ENCODE data around the gene CHI3L1. TPM values are rescaled to one million over a fixed set of nuclear protein-coding genes. Genes with fewer than 3 reads are reported as not detected.

The CHI3L1 gene
- total RNA-seq, 2 donors from 2014 or later: 5.4 to 8.2 TPM

DNA sequence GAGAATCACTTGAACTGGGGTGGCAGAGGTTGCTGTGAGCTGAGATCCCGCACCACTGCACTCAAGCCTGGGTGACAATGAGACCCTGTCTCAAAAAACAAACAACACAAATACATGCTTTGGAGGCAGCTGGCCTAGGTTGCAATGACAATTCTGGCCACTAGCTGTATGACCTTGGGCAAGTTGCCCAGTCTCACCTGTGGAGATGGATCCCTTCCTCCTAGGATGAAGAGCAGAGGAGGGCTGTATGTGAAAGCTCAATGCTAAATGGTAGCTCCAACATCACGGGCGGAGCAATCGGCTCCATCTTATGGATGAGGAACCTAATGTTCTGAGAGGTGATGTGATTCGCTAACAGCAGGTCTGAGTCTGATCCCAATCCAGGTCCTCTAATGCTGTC lies 38.4 kb downstream of the CHI3L1 start:
- WGBS, 2 donors: 83% methylated on average over 5 of the region's 5 CpGs
- no peaks in the 10 kb centered on the region for H3K27me3 ChIP-seq
- DNase-seq (peak; percentile 50 to 63 (median 56)), ATAC-seq (no peak)
- H3K27ac ChIP-seq: peak overlapping the region in 3 of 4 donors; percentile 69 to 81 (median 79)
- TF ChIP-seq POLR2A (IDR thresholded peaks at IDR 0.05) (no peak), CTCF (IDR thresholded peaks at IDR 0.05) (peak in 6 of 7 experiments; percentile 17 to 61 (median 44))
- H3K4me1 ChIP-seq: peaks cover 79% of the 10 kb centered on the region
- H3K36me3 ChIP-seq (replicated peaks in 1 of 2; ENCODE audit: insufficient read depth in 1 of 2, low read depth in 2 of 2): no peaks in the 10 kb centered on the region
- H3K9me3 ChIP-seq: no peaks in the 10 kb centered on the region
- intact Hi-C loops (cut with DNase I): no loop called here
- H3K4me3 ChIP-seq: no peak overlapping the region

DNA sequence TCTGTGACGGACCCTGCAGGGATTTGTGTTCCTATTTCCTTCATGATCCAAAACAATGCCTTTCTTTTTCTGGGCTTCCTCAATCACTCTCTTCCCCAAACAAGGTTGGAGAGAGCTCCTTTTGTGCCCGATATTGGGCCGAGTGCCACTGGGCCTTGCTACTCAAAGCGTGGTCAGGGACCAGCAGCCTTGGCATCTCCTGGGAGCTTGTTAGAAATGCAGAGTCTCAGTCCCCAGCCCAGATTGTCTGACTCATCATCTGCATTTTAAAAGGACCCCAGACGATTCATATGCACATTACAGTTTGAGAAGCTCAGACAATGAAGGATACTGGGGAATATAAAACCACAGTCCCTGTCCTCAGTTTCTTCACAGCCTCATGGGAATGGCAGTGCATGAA lies 39.1 kb downstream of the CHI3L1 start:
- TF ChIP-seq POLR2A (IDR thresholded peaks at IDR 0.05) (no peak), CTCF (IDR thresholded peaks at IDR 0.05) (no peak)
- H3K27me3 ChIP-seq: no peaks in the 10 kb centered on the region
- no peaks in the 10 kb centered on the region for H3K9me3 ChIP-seq
- peaks cover 77% of the 10 kb centered on the region for H3K4me1 ChIP-seq
- WGBS, 2 donors: 49 to 59% methylated on average over 5 of the region's 5 CpGs
- no peaks in the 10 kb centered on the region for H3K36me3 ChIP-seq (replicated peaks in 1 of 2; ENCODE audit: insufficient read depth in 1 of 2, low read depth in 2 of 2)
- intact Hi-C loops (cut with DNase I): no loop called here
- peak overlapping the region in 3 of 4 donors; percentile 64 to 81 (median 79) for H3K27ac ChIP-seq
- H3K4me3 ChIP-seq: no peak overlapping the region
- DNase-seq (no peak), ATAC-seq (peak; percentile 3)

- DNase-seq (no peak), ATAC-seq (no peak)
- no peaks in the 10 kb centered on the region for H3K9me3 ChIP-seq
- TF ChIP-seq POLR2A (IDR thresholded peaks at IDR 0.05): no peak
- WGBS, 2 donors: 57 to 75% methylated on average over 7 of the region's 7 CpGs
- intact Hi-C loops (cut with DNase I): no loop called here
- H3K4me3 ChIP-seq: no peak overlapping the region
- no peaks in the 10 kb centered on the region for H3K36me3 ChIP-seq (replicated peaks in 1 of 2; ENCODE audit: insufficient read depth in 1 of 2, low read depth in 2 of 2)
- peak overlapping the region in 3 of 4 donors; percentile 64 to 81 (median 79) for H3K27ac ChIP-seq
- no peaks in the 10 kb centered on the region for H3K27me3 ChIP-seq
- H3K4me1 ChIP-seq: peaks cover 76% of the 10 kb centered on the region
These were observed 40.0 kb downstream of the CHI3L1 start for GRCh38 chr1:203146537-203146936.

DNA sequence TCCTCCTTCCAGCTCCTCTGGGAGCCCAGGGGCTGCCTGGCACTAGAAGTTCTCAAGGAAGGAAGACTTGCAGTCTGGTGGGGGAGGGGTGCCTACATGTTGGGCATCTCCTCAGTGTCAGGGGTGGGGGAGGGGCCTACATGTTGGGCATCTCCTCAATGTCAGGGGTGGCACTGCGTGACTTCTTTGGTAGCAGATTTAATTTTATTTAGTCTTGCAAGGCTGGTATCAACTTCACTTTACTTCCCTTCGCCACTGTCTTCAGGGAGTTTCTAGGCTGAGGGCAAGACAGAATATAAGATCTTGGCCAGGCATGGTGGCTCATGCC lies 40.5 kb downstream of the CHI3L1 start:
- TF ChIP-seq POLR2A (IDR thresholded peaks at IDR 0.05): no peak
- no peak for TF ChIP-seq CTCF (IDR thresholded peaks at IDR 0.05)
- H3K36me3 ChIP-seq (replicated peaks in 1 of 2; ENCODE audit: insufficient read depth in 1 of 2, low read depth in 2 of 2): no peaks in the 10 kb centered on the region
- peaks cover 74% of the 10 kb centered on the region for H3K4me1 ChIP-seq
- WGBS, 2 donors: 90 to 100% methylated on average over 2 of the region's 2 CpGs
- DNase-seq (no peak), ATAC-seq (no peak)
- intact Hi-C loops (cut with DNase I): no loop called here
- no peaks in the 10 kb centered on the region for H3K9me3 ChIP-seq
- no peak overlapping the region for H3K4me3 ChIP-seq
- H3K27ac ChIP-seq: peak overlapping the region in 3 of 4 donors; percentile 64 to 81 (median 79)
- H3K27me3 ChIP-seq: no peaks in the 10 kb centered on the region

GRCh38 chr1:203145321-203146041 lies 41.0 kb downstream of the CHI3L1 start:
- Histone ChIP-seq H3K36me3 (replicated peaks in 1 of 2; ENCODE audit: insufficient read depth in 1 of 2, low read depth in 2 of 2) (no peaks in the 10 kb centered on the region), H3K27ac (peak overlapping the region; percentile 32 to 81 (median 72)), H3K4me3 (no peak overlapping the region), H3K9me3 (no peaks in the 10 kb centered on the region), H3K4me1 (peaks cover 74% of the 10 kb centered on the region), H3K27me3 (no peaks in the 10 kb centered on the region)
- TF ChIP-seq CTCF (IDR thresholded peaks at IDR 0.05): no peak
- TF ChIP-seq POLR2A (IDR thresholded peaks at IDR 0.05): no peak
- no peak for ATAC-seq
- intact Hi-C loops (cut with DNase I): no loop called here
- DNase-seq: no peak
- WGBS, 2 donors: 80 to 85% methylated on average over 8 to 13 of the region's 13 CpGs
